HUES6 (cell line): ENCODE measurements around the gene HNRNPUL1.

Experiments used
- H3K27ac ChIP-seq: 2 replicates; pipeline ENCODE4 v1.7.0; 2013; ENCODE audit warnings: low read depth, mild to moderate bottlenecking, low read length, inconsistent platforms
- H3K27me3 ChIP-seq: 2 replicates; pipeline ENCODE4 v1.6.1; 2013; ENCODE audit warnings: low read length; ENCODE audit not compliant: control insufficient read depth, insufficient read depth
- H3K36me3 ChIP-seq: 2 replicates; pipeline ENCODE4 v1.6.1; 2013; ENCODE audit warnings: low read length; ENCODE audit not compliant: control insufficient read depth, insufficient read depth
- H3K4me1 ChIP-seq: 2 replicates; pipeline ENCODE4 v1.6.1; 2013; ENCODE audit warnings: low read length; ENCODE audit not compliant: control insufficient read depth, insufficient read depth
- H3K4me3 ChIP-seq: 2 replicates; pipeline ENCODE4 v1.5.1; 2013; ENCODE audit warnings: low read depth, low read length
- H3K9ac ChIP-seq: one replicate; pipeline ENCODE4 v1.6.1; 2013; ENCODE audit warnings: mild to moderate bottlenecking, low read length
- H3K9me3 ChIP-seq: 2 replicates; pipeline ENCODE4 v1.6.1; 2013; ENCODE audit warnings: low read depth, low read length; ENCODE audit not compliant: control insufficient read depth, insufficient read depth

The HNRNPUL1 gene

GRCh38 chr19:41304706-41305483 lies 40.7 kb downstream of the HNRNPUL1 start:
- peaks cover 81% of the 10 kb centered on the region for H3K36me3 ChIP-seq
- no peak overlapping the region for H3K4me3 ChIP-seq
- H3K9me3 ChIP-seq, result no peaks in the 10 kb centered on the region
- H3K27me3 ChIP-seq, result no peaks in the 10 kb centered on the region
- no peak overlapping the region for H3K9ac ChIP-seq
- H3K27ac ChIP-seq, result no peak overlapping the region
- H3K4me1 ChIP-seq, result peaks cover 12% of the 10 kb centered on the region

- Histone ChIP-seq H3K27me3 (no peaks in the 10 kb centered on the region), H3K27ac (no peak overlapping the region), H3K36me3 (peaks cover 68% of the 10 kb centered on the region), H3K9me3 (no peaks in the 10 kb centered on the region), H3K4me3 (no peak overlapping the region), H3K9ac (no peak overlapping the region), H3K4me1 (peaks cover 12% of the 10 kb centered on the region)
Measured at GRCh38 chr19:41305927-41306793, 42.0 kb downstream of the HNRNPUL1 start.

GRCh38 chr19:41307090-41307875 lies 43.1 kb downstream of the HNRNPUL1 start:
- no peak overlapping the region for H3K9ac ChIP-seq
- no peak overlapping the region for H3K27ac ChIP-seq
- peaks cover 58% of the 10 kb centered on the region for H3K36me3 ChIP-seq
- peaks cover 16% of the 10 kb centered on the region for H3K4me1 ChIP-seq
- no peak overlapping the region for H3K4me3 ChIP-seq
- H3K27me3 ChIP-seq, result no peaks in the 10 kb centered on the region
- no peaks in the 10 kb centered on the region for H3K9me3 ChIP-seq

- Histone ChIP-seq H3K9ac (no peak overlapping the region), H3K27me3 (no peaks in the 10 kb centered on the region), H3K4me1 (peaks cover 16% of the 10 kb centered on the region), H3K9me3 (no peaks in the 10 kb centered on the region), H3K36me3 (peaks cover 58% of the 10 kb centered on the region), H3K4me3 (no peak overlapping the region), H3K27ac (no peak overlapping the region)
Measured at GRCh38 chr19:41307954-41308449, 43.8 kb downstream of the HNRNPUL1 start.

- no peak overlapping the region for H3K27ac ChIP-seq
- H3K4me3 ChIP-seq, result peak overlapping the region; percentile 90; the same call in 1 of the 2 replicates
- peaks cover 16% of the 10 kb centered on the region for H3K4me1 ChIP-seq
- H3K36me3 ChIP-seq, result peaks cover 58% of the 10 kb centered on the region
- no peaks in the 10 kb centered on the region for H3K27me3 ChIP-seq
- H3K9ac ChIP-seq, result no peak overlapping the region
- H3K9me3 ChIP-seq, result no peaks in the 10 kb centered on the region
Measured at GRCh38 chr19:41308450-41309179, 44.4 kb downstream of the HNRNPUL1 start.

GRCh38 chr19:41309180-41310032 lies 45.2 kb downstream of the HNRNPUL1 start:
- Histone ChIP-seq H3K9ac (peak overlapping the region; percentile 96), H3K9me3 (no peaks in the 10 kb centered on the region), H3K4me1 (peaks cover 16% of the 10 kb centered on the region), H3K27ac (peak overlapping the region; percentile 90; the same call in 1 of the 2 replicates), H3K4me3 (peak overlapping the region; percentile 90), H3K36me3 (peaks cover 55% of the 10 kb centered on the region), H3K27me3 (no peaks in the 10 kb centered on the region)

GRCh38 chr19:41310033-41310831 lies 46.1 kb downstream of the HNRNPUL1 start, which contains the start of gene CCDC97:
TSS of gene CCDC97 (plus strand) at chr19:41310172. CDS start at chr19:41310311, 139 bp downstream.
- Histone ChIP-seq H3K4me1 (peaks cover 16% of the 10 kb centered on the region), H3K36me3 (peaks cover 49% of the 10 kb centered on the region), H3K27me3 (no peaks in the 10 kb centered on the region), H3K9ac (peak within 1 kb of the TSS; percentile 96), H3K9me3 (no peaks in the 10 kb centered on the region), H3K27ac (peak within 1 kb of the TSS; percentile 90), H3K4me3 (peak within 1 kb of the TSS; percentile 90)

- H3K9me3 ChIP-seq, result no peaks in the 10 kb centered on the region
- peaks cover 49% of the 10 kb centered on the region for H3K36me3 ChIP-seq
- H3K9ac ChIP-seq, result peak overlapping the region; percentile 96
- peaks cover 16% of the 10 kb centered on the region for H3K4me1 ChIP-seq
- H3K27ac ChIP-seq, result no peak overlapping the region; the same call in 1 of the 2 replicates
- H3K4me3 ChIP-seq, result peak overlapping the region; percentile 90
- H3K27me3 ChIP-seq, result no peaks in the 10 kb centered on the region
Measured at GRCh38 chr19:41311072-41311471, 46.9 kb downstream of the HNRNPUL1 start.

GRCh38 chr19:41311613-41312012 lies 47.4 kb downstream of the HNRNPUL1 start:
- Histone ChIP-seq H3K9ac (no peak overlapping the region), H3K9me3 (no peaks in the 10 kb centered on the region), H3K4me1 (peaks cover 16% of the 10 kb centered on the region), H3K4me3 (peak overlapping the region; percentile 90; the same call in 1 of the 2 replicates), H3K27me3 (no peaks in the 10 kb centered on the region), H3K36me3 (peaks cover 49% of the 10 kb centered on the region), H3K27ac (no peak overlapping the region)
